HG03460 (cell line): Measurements from ENCODE around the gene TXNRD1.

Experiments used
- ATAC-seq: cut with Tn5 transposase; IDR thresholded peaks from one replicate; pipeline ENCODE4 v1.9.1; 2021; ENCODE audit not compliant: unreplicated experiment

Gene TXNRD1

GRCh38 chr12:104347374-104348075 lies 131.9 kb downstream of the TXNRD1 start:
- no peak for ATAC-seq

GRCh38 chr12:104348283-104348993 lies 132.9 kb downstream of the TXNRD1 start:
- no peak for ATAC-seq

GRCh38 chr12:104348994-104349494 lies 133.5 kb downstream of the TXNRD1 start:
- ATAC-seq: no peak

GRCh38 chr12:104350211-104351056 lies 134.9 kb downstream of the TXNRD1 start:
- no peak for ATAC-seq

- no peak for ATAC-seq
These were observed 135.7 kb downstream of the TXNRD1 start for GRCh38 chr12:104351057-104351983.

GRCh38 chr12:104352106-104352713 lies 136.6 kb downstream of the TXNRD1 start:
- no peak for ATAC-seq

GRCh38 chr12:104353012-104353981 lies 137.7 kb downstream of the TXNRD1 start:
- no peak for ATAC-seq

GRCh38 chr12:104354167-104354867 lies 138.7 kb downstream of the TXNRD1 start:
- ATAC-seq: no peak

- no peak for ATAC-seq
These were observed 139.4 kb downstream of the TXNRD1 start for GRCh38 chr12:104354868-104355570.

GRCh38 chr12:104355630-104356029 lies 140.1 kb downstream of the TXNRD1 start:
- no peak for ATAC-seq

- ATAC-seq: no peak
These were observed 140.9 kb downstream of the TXNRD1 start for GRCh38 chr12:104356231-104357115.

GRCh38 chr12:104357421-104357952 lies 141.9 kb downstream of the TXNRD1 start:
- no peak for ATAC-seq

GRCh38 chr12:104358353-104359003 lies 142.9 kb downstream of the TXNRD1 start:
- no peak for ATAC-seq

- no peak for ATAC-seq
These were observed 143.6 kb downstream of the TXNRD1 start for GRCh38 chr12:104359216-104359615.

- no peak for ATAC-seq
These were observed 144.6 kb downstream of the TXNRD1 start for GRCh38 chr12:104360157-104360556.
